Endothelial cell of umbilical vein (primary cell): ENCODE data around the gene SUMO4. TPM values are rescaled to one million over a fixed set of nuclear protein-coding genes. Genes with fewer than 3 reads are reported as not detected.

ENCODE experiments used
- BruUV-seq: library from RNA; stranded (reverse); fragments of 400-500 nt; replicated peaks from 2 replicates; lab custom pipeline; 2021; lab: Mats Ljungman, UMichigan
- CTCF ChIA-PET: fragments of 300-600, 350-600 bp; sonication (Branson Sonifier 250); formaldehyde crosslinking; loops from one replicate; lab custom pipeline; 2021; ENCODE audit warnings: antibody characterized with exemption, inconsistent platforms; lab: Charles Lee
- POLR2A ChIA-PET: fragments of 300-600, 350-600 bp; sonication (Branson Sonifier 250); formaldehyde crosslinking; loops from one replicate; lab custom pipeline; 2021; ENCODE audit warnings: antibody characterized with exemption, inconsistent platforms; lab: Charles Lee
- DNase-seq: peaks from one replicate; pipeline ENCODE4 v3.0.0-alpha.2; 2011; ENCODE audit warnings: low read depth, low spot score
- FAIRE-seq: peaks from 2 replicates; lab custom pipeline; 2011; peaks lifted over from hg19 to GRCh38; lab: Jason Lieb, UNC
- H2AFZ ChIP-seq: 2 replicates; pipeline ENCODE4 v1.6.0; 2012; ENCODE audit warnings: low read depth, low read length, control low read depth, inconsistent platforms
- H3K27ac ChIP-seq: 2 replicates; pipeline ENCODE4 v1.5.1; 2011; ENCODE audit warnings: low read depth, mild to moderate bottlenecking, control low read depth, low read length, moderate library complexity; ENCODE audit not compliant: insufficient read depth
- H3K27me3 ChIP-seq, 2 experiments: 2 replicates each; pipeline versions ENCODE4 v1.6.0 to v1.6.1; 2011; ENCODE audit warnings: low read length in 2 of 2, mixed read lengths in 1 of 2; ENCODE audit not compliant: control insufficient read depth in 2 of 2, insufficient read depth in 2 of 2
- H3K36me3 ChIP-seq, 2 experiments: 2 replicates in 1 of 2; 3 replicates in 1 of 2; pipeline ENCODE4 v1.5.1; 2011; ENCODE audit warnings: low read length in 2 of 2, mild to moderate bottlenecking in 1 of 2, moderate library complexity in 1 of 2; ENCODE audit not compliant: control insufficient read depth in 2 of 2, insufficient read depth in 2 of 2; ENCODE audit errors: extremely low read depth in 1 of 2
- H3K4me1 ChIP-seq: 3 replicates; pipeline ENCODE4 v1.5.1; 2011; ENCODE audit warnings: mild to moderate bottlenecking, low read length; ENCODE audit not compliant: control insufficient read depth, insufficient read depth; ENCODE audit errors: extremely low read depth
- H3K4me2 ChIP-seq: 2 replicates; pipeline ENCODE4 v1.6.1; 2011; ENCODE audit warnings: low read length, control low read depth, mixed read lengths; ENCODE audit not compliant: insufficient read depth
- H3K4me3 ChIP-seq, 3 experiments: fragments of 200-600 bp in 1 of 3; sonication (generic), shearing (Covaris generic) in 1 of 3; replicated peaks in 1 of 3; 2 replicates each; pipeline ENCODE4 v1.5.1; 2011 to 2016; ENCODE audit warnings: control low read depth in 3 of 3, low read length in 3 of 3, mild to moderate bottlenecking in 2 of 3, inconsistent platforms in 1 of 3, low read depth in 1 of 3, moderate library complexity in 1 of 3; ENCODE audit not compliant: insufficient read depth in 1 of 3
- H3K79me2 ChIP-seq: 2 replicates; pipeline ENCODE4 v1.6.0; 2012; ENCODE audit warnings: low read length, inconsistent platforms; ENCODE audit not compliant: control insufficient read depth, insufficient read depth
- H3K9ac ChIP-seq: replicated peaks from 2 replicates; pipeline ENCODE3; 2011; ENCODE audit warnings: low read length, control low read depth; ENCODE audit not compliant: insufficient read depth; ENCODE audit errors: extremely low read depth
- H3K9me1 ChIP-seq: replicated peaks from 3 replicates; pipeline ENCODE4 v1.6.0; 2011; ENCODE audit warnings: mild to moderate bottlenecking, low read length; ENCODE audit not compliant: control insufficient read depth, insufficient read depth; ENCODE audit errors: extremely low read depth
- H3K9me3 ChIP-seq: replicated peaks from 2 replicates; pipeline ENCODE4 v1.5.1; 2012; ENCODE audit warnings: low read length, inconsistent platforms; ENCODE audit not compliant: control insufficient read depth, insufficient read depth
- H4K20me1 ChIP-seq: replicated peaks from 2 replicates; pipeline ENCODE3; 2011; ENCODE audit warnings: mild to moderate bottlenecking, low read length; ENCODE audit not compliant: control insufficient read depth, insufficient read depth; ENCODE audit errors: extremely low read depth
- CTCF ChIP-seq, 2 donors: IDR thresholded peaks; 1 replicate in 1 of 2; 2 replicates in 1 of 2; pipeline ENCODE4 v1.5.1; 2011; ENCODE audit warnings: low read length in 2 of 2, mild to moderate bottlenecking in 2 of 2, moderate library complexity in 2 of 2, control low read depth in 1 of 2, inconsistent platforms in 1 of 2, low read depth in 1 of 2; ENCODE audit not compliant: insufficient read depth in 1 of 2; ENCODE audit errors: extremely low read depth in 1 of 2
- EZH2 ChIP-seq: IDR thresholded peaks from 2 replicates; pipeline ENCODE4 v1.6.1; 2012; ENCODE audit warnings: borderline replicate concordance, low read depth, mild to moderate bottlenecking, moderate library complexity, low read length, inconsistent platforms; ENCODE audit not compliant: severe bottlenecking
- JUN ChIP-seq: IDR thresholded peaks from 2 replicates; pipeline ENCODE4 v1.6.1; 2011; ENCODE audit warnings: borderline replicate concordance, low read depth; ENCODE audit not compliant: insufficient read length, insufficient read depth
- MAX ChIP-seq: IDR thresholded peaks from 2 replicates; pipeline ENCODE4 v1.6.1; 2011; ENCODE audit not compliant: insufficient read depth, insufficient read length
- POLR2AphosphoS5 ChIP-seq: IDR thresholded peaks from 2 replicates; pipeline ENCODE4 v1.6.1; 2012; ENCODE audit warnings: low read depth, mild to moderate bottlenecking, control low read depth, low read length, moderate library complexity; ENCODE audit not compliant: insufficient read depth
- dilution Hi-C: fragments of 300-500 bp; cut with MboI; formaldehyde crosslinking; loops from one replicate; pipeline ENCODE4 v1.15.0; 2019; ENCODE audit warnings: low sequenced_read_pairs; ENCODE audit not compliant: extremely low pct_ligation_motif_present
- intact Hi-C: fragments of 100-400 bp; cut with micrococcal nuclease; formaldehyde crosslinking; loops from one replicate; pipeline ENCODE4 v1.10.0; 2022
- polyA plus RNA-seq, 4 experiments: library from polyadenylated mRNA; depleted of rRNA in 3 of 4; stranded (reverse) in 3 of 4; unstranded in 1 of 4; fragments of >200 nt; gene quantifications; 2 replicates each; pipeline versions ENCODE4 v1.2.1 to v1.2.3, GENCODE V29; 2011 to 2012; ENCODE audit warnings: missing spikeins in 1 of 4
- total RNA-seq: library from RNA; stranded (reverse); gene quantifications from 2 replicates; pipeline ENCODE4 v1.2.3, GENCODE V29; 2021

SUMO4 gene
- total and polyA plus RNA-seq, 2 donors (not counting 3 experiments of a cell fraction or from before 2014, with no cell fraction given): 0.10 to 2.6 TPM

GRCh38 chr6:149368065-149368464 is 32.0 kb upstream of the SUMO4 start:
- dilution Hi-C loops (no loop called here), intact Hi-C loops (no loop called here)
- Histone ChIP-seq H2AFZ (no peak overlapping the region), H3K79me2 (peaks cover 62% of the 10 kb centered on the region), H3K27ac (no peak overlapping the region), H3K4me3 (no peak overlapping the region), H4K20me1 (peaks cover 5% of the 10 kb centered on the region), H3K9ac (no peak overlapping the region), H3K36me3 (no peaks in the 10 kb centered on the region), H3K9me1 (peaks cover 3% of the 10 kb centered on the region), H3K27me3 (no peaks in the 10 kb centered on the region), H3K9me3 (no peaks in the 10 kb centered on the region), H3K4me1 (no peaks in the 10 kb centered on the region), H3K4me2 (no peak overlapping the region)
- POLR2A ChIA-PET: no interaction called here
- no peak for FAIRE-seq
- BruUV-seq: no TSS peak
- TF ChIP-seq CTCF (IDR thresholded peaks at IDR 0.05; ENCODE audit: extremely low read depth in 1 of 2, insufficient read depth in 1 of 2, low read depth in 1 of 2, low read length in 2 of 2): no peak
- TF ChIP-seq JUN: no peak
- CTCF ChIA-PET: interaction anchor here (0.7 to 1.4 kb wide), 2 partner anchors 9 to 24 kb away, joined by 3 to 4 read pairs; no protein-coding TSS in a partner anchor
- DNase-seq: no peak

GRCh38 chr6:149371154-149371553 is 28.9 kb upstream of the SUMO4 start:
- H3K9me3 ChIP-seq: no peaks in the 10 kb centered on the region
- no peak overlapping the region for H3K9ac ChIP-seq
- H3K4me2 ChIP-seq: no peak overlapping the region
- no peaks in the 10 kb centered on the region for H3K9me1 ChIP-seq
- ChIA-PET CTCF (no interaction called here), POLR2A (no interaction called here)
- FAIRE-seq (no peak), DNase-seq (no peak)
- no peaks in the 10 kb centered on the region for H3K36me3 ChIP-seq
- no peak overlapping the region for H2AFZ ChIP-seq
- TF ChIP-seq JUN (no peak), CTCF (IDR thresholded peaks at IDR 0.05; ENCODE audit: extremely low read depth in 1 of 2, insufficient read depth in 1 of 2, low read depth in 1 of 2, low read length in 2 of 2) (no peak), MAX (no peak), EZH2 (no peak), POLR2AphosphoS5 (no peak)
- intact Hi-C loops (no loop called here), dilution Hi-C loops (no loop called here)
- no peaks in the 10 kb centered on the region for H3K4me1 ChIP-seq
- H3K79me2 ChIP-seq: peaks cover 46% of the 10 kb centered on the region
- no peak overlapping the region for H3K4me3 ChIP-seq
- no peaks in the 10 kb centered on the region for H3K27me3 ChIP-seq
- no peak overlapping the region for H3K27ac ChIP-seq
- H4K20me1 ChIP-seq: peaks cover 2% of the 10 kb centered on the region
- BruUV-seq: no TSS peak
